ENCODE data around the gene CPEB3.

The CPEB3 gene

GRCh38 chr10:92076722-92077121 lies 214.2 kb downstream of the CPEB3 start:
- TF ChIP-seq POLR2AphosphoS5 (IDR thresholded peaks at IDR 0.05; ENCODE audit: low read depth, low read length) (no peak), SIN3A (IDR thresholded peaks at IDR 0.05; ENCODE audit: borderline replicate concordance, insufficient read depth, low read length) (no peak), FOXP2 (optimal IDR thresholded peaks at IDR 0.05; ENCODE audit: borderline replicate concordance, extremely low read depth, extremely low read length, insufficient read depth) (no peak), TAF1 (IDR thresholded peaks at IDR 0.05; ENCODE audit: borderline replicate concordance, insufficient read depth, low read length) (no peak)
- TF ChIP-seq, protein P1, sequence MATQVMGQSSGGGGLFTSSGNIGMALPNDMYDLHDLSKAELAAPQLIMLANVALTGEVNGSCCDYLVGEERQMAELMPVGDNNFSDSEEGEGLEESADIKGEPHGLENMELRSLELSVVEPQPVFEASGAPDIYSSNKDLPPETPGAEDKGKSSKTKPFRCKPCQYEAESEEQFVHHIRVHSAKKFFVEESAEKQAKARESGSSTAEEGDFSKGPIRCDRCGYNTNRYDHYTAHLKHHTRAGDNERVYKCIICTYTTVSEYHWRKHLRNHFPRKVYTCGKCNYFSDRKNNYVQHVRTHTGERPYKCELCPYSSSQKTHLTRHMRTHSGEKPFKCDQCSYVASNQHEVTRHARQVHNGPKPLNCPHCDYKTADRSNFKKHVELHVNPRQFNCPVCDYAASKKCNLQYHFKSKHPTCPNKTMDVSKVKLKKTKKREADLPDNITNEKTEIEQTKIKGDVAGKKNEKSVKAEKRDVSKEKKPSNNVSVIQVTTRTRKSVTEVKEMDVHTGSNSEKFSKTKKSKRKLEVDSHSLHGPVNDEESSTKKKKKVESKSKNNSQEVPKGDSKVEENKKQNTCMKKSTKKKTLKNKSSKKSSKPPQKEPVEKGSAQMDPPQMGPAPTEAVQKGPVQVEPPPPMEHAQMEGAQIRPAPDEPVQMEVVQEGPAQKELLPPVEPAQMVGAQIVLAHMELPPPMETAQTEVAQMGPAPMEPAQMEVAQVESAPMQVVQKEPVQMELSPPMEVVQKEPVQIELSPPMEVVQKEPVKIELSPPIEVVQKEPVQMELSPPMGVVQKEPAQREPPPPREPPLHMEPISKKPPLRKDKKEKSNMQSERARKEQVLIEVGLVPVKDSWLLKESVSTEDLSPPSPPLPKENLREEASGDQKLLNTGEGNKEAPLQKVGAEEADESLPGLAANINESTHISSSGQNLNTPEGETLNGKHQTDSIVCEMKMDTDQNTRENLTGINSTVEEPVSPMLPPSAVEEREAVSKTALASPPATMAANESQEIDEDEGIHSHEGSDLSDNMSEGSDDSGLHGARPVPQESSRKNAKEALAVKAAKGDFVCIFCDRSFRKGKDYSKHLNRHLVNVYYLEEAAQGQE (IDR thresholded peaks at IDR 0.05; ENCODE audit: insufficient read depth in 1 of 2, low read depth in 2 of 2, low read length in 2 of 2) = no peak

DNA sequence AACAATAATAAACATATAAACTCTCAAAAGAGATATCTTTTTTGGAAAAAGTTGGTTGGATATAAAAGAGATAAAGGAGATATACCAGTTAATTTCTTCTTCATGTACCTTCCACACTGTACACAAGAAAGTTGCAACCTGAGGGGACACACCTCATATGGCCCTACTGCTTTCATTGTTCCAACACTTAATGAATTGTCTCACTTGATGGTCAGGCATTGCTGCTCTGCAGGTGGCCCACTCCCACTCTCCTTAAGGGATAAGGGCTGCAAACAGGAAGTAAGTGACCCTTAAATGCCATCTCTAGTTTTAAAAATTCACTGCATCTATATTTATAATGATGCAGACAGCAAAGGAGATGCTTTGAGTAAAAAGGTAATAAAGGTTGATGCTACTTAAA lies 215.0 kb downstream of the CPEB3 start:
- TF ChIP-seq POLR2AphosphoS5 (IDR thresholded peaks at IDR 0.05; ENCODE audit: low read depth, low read length) = no peak
- TF ChIP-seq, protein P1 (IDR thresholded peaks at IDR 0.05; ENCODE audit: insufficient read depth in 1 of 2, low read depth in 2 of 2, low read length in 2 of 2) = no peak
- TF ChIP-seq SIN3A (IDR thresholded peaks at IDR 0.05; ENCODE audit: borderline replicate concordance, insufficient read depth, low read length) = no peak
- TF ChIP-seq TAF1 (IDR thresholded peaks at IDR 0.05; ENCODE audit: borderline replicate concordance, insufficient read depth, low read length) = no peak
- no peak for TF ChIP-seq FOXP2 (optimal IDR thresholded peaks at IDR 0.05; ENCODE audit: borderline replicate concordance, extremely low read depth, extremely low read length, insufficient read depth)

- no peak for TF ChIP-seq FOXP2 (optimal IDR thresholded peaks at IDR 0.05; ENCODE audit: borderline replicate concordance, extremely low read depth, extremely low read length, insufficient read depth)
- TF ChIP-seq, protein P1 (IDR thresholded peaks at IDR 0.05; ENCODE audit: insufficient read depth in 1 of 2, low read depth in 2 of 2, low read length in 2 of 2) = no peak
- no peak for TF ChIP-seq SIN3A (IDR thresholded peaks at IDR 0.05; ENCODE audit: borderline replicate concordance, insufficient read depth, low read length)
Observed at GRCh38 chr10:92074126-92074887, 216.6 kb downstream of the CPEB3 start.

- TF ChIP-seq, protein P1 (IDR thresholded peaks at IDR 0.05; ENCODE audit: insufficient read depth in 1 of 2, low read depth in 2 of 2, low read length in 2 of 2) = no peak
- TF ChIP-seq TAF1 (IDR thresholded peaks at IDR 0.05; ENCODE audit: borderline replicate concordance, insufficient read depth, low read length) = no peak
- TF ChIP-seq POLR2AphosphoS5 (IDR thresholded peaks at IDR 0.05; ENCODE audit: low read depth, low read length) = no peak
- TF ChIP-seq SIN3A (IDR thresholded peaks at IDR 0.05; ENCODE audit: borderline replicate concordance, insufficient read depth, low read length) = no peak
- TF ChIP-seq FOXP2 (optimal IDR thresholded peaks at IDR 0.05; ENCODE audit: borderline replicate concordance, extremely low read depth, extremely low read length, insufficient read depth) = no peak
Observed at GRCh38 chr10:92068900-92069299, 222.0 kb downstream of the CPEB3 start.
